K562 (cell line): ENCODE data around the gene TAF1B. TPM values are rescaled to one million over a fixed set of nuclear protein-coding genes. Genes with fewer than 3 reads are reported as not detected.

Source experiments
- ATAC-seq: fragments of 200-7000 bp; cut with Tn5 transposase; 3 replicates; pipeline ENCODE4 v1.9.1; 2020; ENCODE audit warnings: moderate library complexity
- BruUV-seq: library from RNA; stranded (reverse); fragments of 400-500 nt; replicated peaks from 2 replicates; lab custom pipeline; 2021; lab: Mats Ljungman, UMichigan
- CTCF ChIA-PET: fragments of 300-600 bp; formaldehyde crosslinking; extraction: SDS; loops from one replicate; lab custom pipeline; 2021; ENCODE audit warnings: low intra/inter-chr PET ratio; lab: Yijun Ruan, JAX
- POLR2A ChIA-PET: fragments of 300-600, 350-650 bp; sonication (Branson Sonifier 250); formaldehyde crosslinking; extraction: SDS; loops from one replicate; lab custom pipeline; 2021; ENCODE audit warnings: antibody characterized with exemption, inconsistent platforms; lab: Yijun Ruan, JAX
- DNase-seq, 4 experiments: peaks; one replicate each; pipeline versions ENCODE4 v3.0.0 to v3.0.0-alpha.2; 2011 to 2018; ENCODE audit warnings: low spot score in 3 of 4, mixed read lengths in 3 of 4; ENCODE audit errors: extremely low read depth in 1 of 4
- FAIRE-seq: peaks from 2 replicates; lab custom pipeline; 2011; peaks lifted over from hg19 to GRCh38; lab: Jason Lieb, UNC
- H2AFZ ChIP-seq: 2 replicates; pipeline ENCODE4 v1.6.0; 2011; ENCODE audit warnings: low read depth, low read length, control low read depth, inconsistent platforms
- H3K27ac ChIP-seq: fragments of 200-600 bp; 3 replicates; pipeline ENCODE4 v1.8.0; 2011; ENCODE audit warnings: low read depth, mild to moderate bottlenecking, control low read depth, inconsistent platforms, low read length, moderate library complexity, mixed read lengths; ENCODE audit errors: extremely low read depth
- H3K27me3 ChIP-seq, 2 experiments: fragments of 300-600 bp in 1 of 2; 2 replicates in 1 of 2; 3 replicates in 1 of 2; pipeline versions ENCODE4 v1.6.0 to v1.8.0; 2011; ENCODE audit warnings: inconsistent platforms in 2 of 2, low read length in 2 of 2, mild to moderate bottlenecking in 1 of 2, mixed read lengths in 1 of 2, moderate library complexity in 1 of 2; ENCODE audit not compliant: control insufficient read depth in 2 of 2, insufficient read depth in 2 of 2
- H3K36me3 ChIP-seq: fragments of 300-600 bp; 3 replicates; pipeline ENCODE4 v1.8.0; 2011; ENCODE audit warnings: mild to moderate bottlenecking, low read length, inconsistent platforms; ENCODE audit not compliant: control insufficient read depth, insufficient read depth
- H3K4me1 ChIP-seq, 2 experiments: fragments of 200-600 bp in 1 of 2; replicated peaks in 1 of 2; 2 replicates in 1 of 2; 3 replicates in 1 of 2; pipeline versions ENCODE4 v1.5.1 to v1.8.0; 2011; ENCODE audit warnings: inconsistent platforms in 2 of 2, low read length in 2 of 2, mild to moderate bottlenecking in 1 of 2, mixed read lengths in 1 of 2, moderate library complexity in 1 of 2; ENCODE audit not compliant: control insufficient read depth in 2 of 2, insufficient read depth in 2 of 2
- H3K4me2 ChIP-seq: 2 replicates; pipeline ENCODE4 v1.6.1; 2011; ENCODE audit warnings: low read length, control low read depth, inconsistent platforms, mixed read lengths; ENCODE audit not compliant: insufficient read depth
- H3K4me3 ChIP-seq: fragments of 200-600 bp; sonication (generic), shearing (Covaris generic); 2 replicates; pipeline ENCODE4 v1.5.1; 2016; ENCODE audit warnings: control low read depth, inconsistent platforms
- H3K79me2 ChIP-seq: fragments of 200-600 bp; 3 replicates; pipeline ENCODE4 v1.8.0; 2011; ENCODE audit warnings: low read length, inconsistent platforms; ENCODE audit not compliant: control insufficient read depth, insufficient read depth
- H3K9ac ChIP-seq, 2 experiments: 2 replicates each; pipeline versions ENCODE4 v1.6.0 to v1.6.1; 2011; ENCODE audit warnings: low read depth in 2 of 2, low read length in 2 of 2, control low read depth in 1 of 2, inconsistent platforms in 1 of 2, mild to moderate bottlenecking in 1 of 2, mixed read lengths in 1 of 2; ENCODE audit not compliant: insufficient read depth in 1 of 2
- H3K9me1 ChIP-seq: one replicate; pipeline ENCODE4 v1.6.0; 2011; ENCODE audit warnings: inconsistent platforms, mild to moderate bottlenecking, low read length, moderate library complexity; ENCODE audit not compliant: control insufficient read depth, insufficient read depth
- H3K9me3 ChIP-seq: replicated peaks from 2 replicates; pipeline ENCODE4 v1.5.1; 2011; ENCODE audit warnings: low read depth, low read length, inconsistent platforms; ENCODE audit not compliant: control insufficient read depth, insufficient read depth
- H4K20me1 ChIP-seq: replicated peaks from 2 replicates; pipeline ENCODE4 v1.6.1; 2011; ENCODE audit warnings: low read length, inconsistent platforms, mixed read lengths; ENCODE audit not compliant: control insufficient read depth, insufficient read depth
- BCOR ChIP-seq: fragments of 450-650 bp; IDR thresholded peaks from 2 replicates; pipeline ENCODE4 v1.6.1; 2016
- CBFA2T2 ChIP-seq: fragments of 450-650 bp; conservative IDR thresholded peaks from 2 replicates; pipeline ENCODE4 v1.6.1; 2017; ENCODE audit warnings: mild to moderate bottlenecking
- CHD1 ChIP-seq: fragments of 200-600 bp; sonication (generic); IDR thresholded peaks from one replicate; pipeline ENCODE4 v1.6.1; 2012; ENCODE audit warnings: mild to moderate bottlenecking, moderate library complexity, low read length, inconsistent platforms
- DLX4 ChIP-seq: fragments of 250-450 bp; sonication (Bioruptor Pico); IDR thresholded peaks from 2 replicates; pipeline ENCODE4 v1.6.1; 2021; ENCODE audit warnings: mild to moderate bottlenecking
- IRF2 ChIP-seq: sonication (generic); formaldehyde crosslinking; IDR thresholded peaks from 2 replicates; pipeline ENCODE4 v1.8.1; 2022; ENCODE audit warnings: mild to moderate bottlenecking, missing genetic modification reagents
- SRSF9 ChIP-seq: fragments of 200-400 bp; formaldehyde crosslinking; IDR thresholded peaks from 2 replicates; pipeline ENCODE4 v1.6.1; 2017; ENCODE audit warnings: low read depth, low read length, borderline replicate concordance
- TAF1 ChIP-seq: IDR thresholded peaks from 2 replicates; pipeline ENCODE4 v1.6.1; 2011; ENCODE audit warnings: mild to moderate bottlenecking, low read length, moderate library complexity; ENCODE audit not compliant: insufficient read depth, control insufficient read depth, severe bottlenecking; ENCODE audit errors: extremely low read depth
- TCF15 ChIP-seq: fragments of 250-450 bp; sonication (Bioruptor Pico); IDR thresholded peaks from 2 replicates; pipeline ENCODE4 v1.8.0; 2022; ENCODE audit warnings: moderate library complexity, mild to moderate bottlenecking, inconsistent platforms
- ZFP30 ChIP-seq: fragments of 250-450 bp; sonication (Bioruptor Pico); IDR thresholded peaks from 2 replicates; pipeline ENCODE4 v1.8.0; 2022; ENCODE audit warnings: moderate library complexity, mild to moderate bottlenecking, inconsistent platforms, borderline replicate concordance
- ZNF133 ChIP-seq: fragments of 250-450 bp; sonication (Bioruptor Pico); IDR thresholded peaks from 2 replicates; pipeline ENCODE4 v1.4.0; 2020; ENCODE audit warnings: mild to moderate bottlenecking
- ZNF280A ChIP-seq: fragments of 450-650 bp; IDR thresholded peaks from 2 replicates; pipeline ENCODE4 v1.6.1; 2018; ENCODE audit warnings: mild to moderate bottlenecking, low read depth; ENCODE audit not compliant: partially characterized antibody
- ZNF316 ChIP-seq: fragments of 450-650 bp; IDR thresholded peaks from 2 replicates; pipeline ENCODE4 v1.6.1; 2016
- ZNF347 ChIP-seq: fragments of 450-650 bp; formaldehyde crosslinking; IDR thresholded peaks from 2 replicates; pipeline ENCODE4 v1.4.0; 2020; ENCODE audit warnings: low read depth, mild to moderate bottlenecking, moderate library complexity
- ZNF655 ChIP-seq: fragments of 250-450 bp; sonication (Bioruptor Pico); IDR thresholded peaks from 2 replicates; pipeline ENCODE4 v1.5.0; 2021
- WGBS: fragments of 100-300 bp; shearing (Covaris generic); methylation state at CpG from one replicate; pipeline ENCODE4 v1.1.6; 2016; ENCODE audit warnings: low coverage, mixed read lengths; ENCODE audit not compliant: insufficient coverage; ENCODE audit errors: missing lambda C conversion rate; 5-methylcytosine and 5-hydroxymethylcytosine counted together
- in situ Hi-C: fragments of 300-500 bp; cut with MboI; formaldehyde crosslinking; loops from 4 replicates; pipeline ENCODE4 v1.15.0; 2018; ENCODE audit warnings: inconsistent platforms, mixed read lengths
- intact Hi-C: fragments of 100-400 bp; cut with micrococcal nuclease; formaldehyde crosslinking; loops from 2 replicates; pipeline ENCODE4 v1.14.2; 2022
- polyA plus RNA-seq, 8 experiments: library from polyadenylated mRNA; depleted of rRNA in 4 of 8; stranded (reverse) in 5 of 8; unstranded in 3 of 8; fragments of >200 nt; fragmentation: Nextera tagmentation in 2 of 8; fragmentation: Illumina TruSeq in 1 of 8; extraction: Ambion mirVana in 2 of 8; extraction: Trizol in 1 of 8; gene quantifications; 2 replicates each; pipeline versions ENCODE4 v1.2.1 to v1.2.3, GENCODE V29; 2011 to 2014; ENCODE audit warnings: inconsistent platforms in 1 of 8, missing spikeins in 1 of 8
- total RNA-seq, 7 experiments: library from RNA; depleted of rRNA in 6 of 7; stranded (reverse); fragments of >200 nt in 6 of 7; fragmentation: Illumina TruSeq in 2 of 7; extraction: Trizol in 2 of 7; gene quantifications; 2 replicates each; pipeline versions ENCODE4 v1.2.1 to v1.2.3, GENCODE V29; 2011 to 2021; ENCODE audit warnings: low replicate concordance in 1 of 7

The TAF1B gene
- total and polyA plus RNA-seq, 9 of the 15 experiments (the other 6 are each of a cell fraction or from before 2014, with no cell fraction given), result 8.8 to 25.1 (median 17.3) TPM

GRCh38 chr2:9807056-9807455 lies 36.2 kb upstream of the TAF1B start:
- Histone ChIP-seq H3K27me3 (no peaks in the 10 kb centered on the region; a peak in 1 of 5 replicates), H3K79me2 (no peaks in the 10 kb centered on the region), H4K20me1 (no peaks in the 10 kb centered on the region)
- ATAC-seq (no peak), DNase-seq (no peak)
- in situ Hi-C loops, result loop anchor here (25.0 kb wide), 1 partner anchor 855 kb away; no protein-coding TSS in a partner anchor
- BruUV-seq, result no TSS peak
- intact Hi-C loops, result loop anchor here (10.0 kb wide), 1 partner anchor 628 kb away; no protein-coding TSS in a partner anchor
- TF ChIP-seq ZFP30 (CRISPR knock-in tag) (no peak), CBFA2T2 (no peak), ZNF655 (CRISPR knock-in tag) (no peak), ZNF347 (CRISPR knock-in tag) (no peak), IRF2 (CRISPR knock-in tag) (no peak), TCF15 (CRISPR knock-in tag) (no peak), TAF1 (no peak), DLX4 (CRISPR knock-in tag) (no peak), BCOR (no peak), ZNF280A (no peak), ZNF133 (CRISPR knock-in tag) (no peak), ZNF316 (no peak), SRSF9 (no peak), CHD1 (no peak)
- TF ChIP-seq, all 486 proteins: peak for 0
- Histone ChIP-seq H3K9ac (no peak overlapping the region), H3K4me3 (no peak overlapping the region), H3K4me2 (no peak overlapping the region), H3K4me1 (peaks cover 1 to 25% of the 10 kb centered on the region in 2 experiments; a peak in 4 of 5 replicates), H2AFZ (no peak overlapping the region), H3K9me1 (no peaks in the 10 kb centered on the region), H3K9me3 (no peaks in the 10 kb centered on the region), H3K27ac (no peak overlapping the region), H3K36me3 (no peaks in the 10 kb centered on the region)
- 43% methylated on average over 11 of the region's 15 CpGs for WGBS
- FAIRE-seq, result no peak
- CTCF ChIA-PET, result interaction anchor here (0.6 kb wide), 1 partner anchor 662 kb away, joined by 3 read pairs; no protein-coding TSS in a partner anchor
- POLR2A ChIA-PET, result no interaction called here
